IMR-90 (cell line): ENCODE results near the gene CARTPT. TPM values are rescaled to one million over a fixed set of nuclear protein-coding genes. Genes with fewer than 3 reads are reported as not detected.

Experiments used
- ATAC-seq: fragments of 200-7000 bp; cut with Tn5 transposase; 2 replicates; pipeline ENCODE4 v1.9.1; 2020; ENCODE audit warnings: low read depth, mild to moderate bottlenecking, moderate library complexity
- BruUV-seq: library from RNA; stranded (reverse); fragments of 400-500 nt; replicated peaks from 2 replicates; lab custom pipeline; 2021; lab: Mats Ljungman, UMichigan
- CTCF ChIA-PET: fragments of 300-600 bp; formaldehyde crosslinking; extraction: SDS; loops from one replicate; lab custom pipeline; 2021; ENCODE audit warnings: antibody characterized with exemption; lab: Yijun Ruan, JAX
- POLR2A ChIA-PET: fragments of 300-600 bp; sonication (Branson Sonifier 250); formaldehyde crosslinking; loops from one replicate; lab custom pipeline; 2022; ENCODE audit warnings: antibody characterized with exemption; ENCODE audit not compliant: unreplicated experiment; lab: Charles Lee
- DNase-seq: peaks from one replicate; pipeline ENCODE4 v3.0.0; 2013
- H2AFZ ChIP-seq: replicated peaks from 2 replicates; pipeline ENCODE3; 2013; ENCODE audit warnings: low read length, mild to moderate bottlenecking; ENCODE audit not compliant: poor library complexity
- H2AK5ac ChIP-seq: 2 replicates; pipeline ENCODE4 v1.6.1; 2013; ENCODE audit warnings: low read depth, low read length, inconsistent platforms
- H2AK9ac ChIP-seq: replicated peaks from 2 replicates; pipeline ENCODE3; 2013; ENCODE audit warnings: mild to moderate bottlenecking, low read depth, low read length, moderate library complexity; ENCODE audit not compliant: poor library complexity
- H2BK120ac ChIP-seq: 2 replicates; pipeline ENCODE4 v1.6.1; 2013; ENCODE audit warnings: low read depth, low read length, inconsistent platforms
- H2BK15ac ChIP-seq: 3 replicates; pipeline ENCODE4 v1.6.1; 2013; ENCODE audit warnings: low read depth, low read length, inconsistent platforms
- H2BK20ac ChIP-seq: 2 replicates; pipeline ENCODE4 v1.6.1; 2013; ENCODE audit warnings: low read depth, mild to moderate bottlenecking, inconsistent platforms, low read length, moderate library complexity
- H2BK5ac ChIP-seq: 2 replicates; pipeline ENCODE4 v1.6.1; 2013; ENCODE audit warnings: mild to moderate bottlenecking, low read depth, low read length, inconsistent platforms; ENCODE audit not compliant: poor library complexity, severe bottlenecking
- H3K14ac ChIP-seq: replicated peaks from 2 replicates; pipeline ENCODE4 v1.6.1; 2013; ENCODE audit warnings: low read depth, low read length, inconsistent platforms
- H3K18ac ChIP-seq: 2 replicates; pipeline ENCODE4 v1.6.1; 2013; ENCODE audit warnings: low read depth, low read length, control low read depth
- H3K23ac ChIP-seq: 2 replicates; pipeline ENCODE4 v1.6.1; 2013; ENCODE audit warnings: low read depth, low read length, inconsistent platforms
- H3K27ac ChIP-seq: 2 replicates; pipeline ENCODE4 v1.5.1; 2013; ENCODE audit warnings: mild to moderate bottlenecking, control low read depth, low read length; ENCODE audit not compliant: insufficient read depth
- H3K27me3 ChIP-seq: 2 replicates; pipeline ENCODE4 v1.6.1; 2013; ENCODE audit warnings: low read length; ENCODE audit not compliant: control insufficient read depth, insufficient read depth
- H3K36me3 ChIP-seq: 2 replicates; pipeline ENCODE4 v1.6.1; 2013; ENCODE audit warnings: low read length, mixed read lengths; ENCODE audit not compliant: control insufficient read depth, insufficient read depth
- H3K4ac ChIP-seq: 2 replicates; pipeline ENCODE4 v1.6.1; 2013; ENCODE audit warnings: low read depth, low read length, inconsistent platforms
- H3K4me1 ChIP-seq: 2 replicates; pipeline ENCODE4 v1.6.1; 2013; ENCODE audit warnings: low read length, mixed read lengths; ENCODE audit not compliant: control insufficient read depth, insufficient read depth
- H3K4me2 ChIP-seq: 2 replicates; pipeline ENCODE4 v1.6.1; 2013; ENCODE audit warnings: low read depth, mild to moderate bottlenecking, control low read depth, low read length, moderate library complexity
- H3K4me3 ChIP-seq: 2 replicates; pipeline ENCODE4 v1.5.1; 2013; ENCODE audit warnings: low read depth, mild to moderate bottlenecking, control low read depth, low read length, moderate library complexity; ENCODE audit not compliant: insufficient read depth
- H3K56ac ChIP-seq: 2 replicates; pipeline ENCODE4 v1.6.1; 2013; ENCODE audit warnings: low read length, inconsistent platforms; ENCODE audit not compliant: insufficient read depth; ENCODE audit errors: extremely low read depth
- H3K79me1 ChIP-seq, 2 experiments: 2 replicates each; pipeline ENCODE4 v1.6.1; 2013; ENCODE audit warnings: low read length in 2 of 2, inconsistent platforms in 1 of 2, low read depth in 1 of 2
- H3K9ac ChIP-seq: 2 replicates; pipeline ENCODE4 v1.6.1; 2013; ENCODE audit warnings: low read depth, low read length, control low read depth
- H3K9me1 ChIP-seq: 2 replicates; pipeline ENCODE4 v1.6.1; 2013; ENCODE audit warnings: low read length, inconsistent platforms; ENCODE audit not compliant: insufficient read depth
- H3K9me3 ChIP-seq: 2 replicates; pipeline ENCODE4 v1.6.1; 2013; ENCODE audit warnings: low read length; ENCODE audit not compliant: control insufficient read depth, insufficient read depth
- H4K20me1 ChIP-seq: 2 replicates; pipeline ENCODE4 v1.6.1; 2013; ENCODE audit warnings: low read length, inconsistent platforms; ENCODE audit not compliant: insufficient read depth
- H4K5ac ChIP-seq: 2 replicates; pipeline ENCODE4 v1.6.1; 2013; ENCODE audit warnings: mild to moderate bottlenecking, low read depth, low read length, control low read depth
- H4K8ac ChIP-seq, 2 experiments: 2 replicates each; pipeline ENCODE4 v1.6.1; 2013; ENCODE audit warnings: low read depth in 2 of 2, low read length in 2 of 2, control low read depth in 1 of 2, inconsistent platforms in 1 of 2
- H4K91ac ChIP-seq: 2 replicates; pipeline ENCODE4 v1.6.1; 2013; ENCODE audit warnings: low read depth, low read length, inconsistent platforms; ENCODE audit not compliant: insufficient read depth
- MAFK ChIP-seq: IDR thresholded peaks from 2 replicates; pipeline ENCODE4 v1.6.1; 2012; ENCODE audit warnings: low read depth, low read length, improper control_type of control experiment
- MAZ ChIP-seq: IDR thresholded peaks from 2 replicates; pipeline ENCODE4 v1.6.1; 2012; ENCODE audit warnings: low read depth, mild to moderate bottlenecking, low read length, improper control_type of control experiment, moderate library complexity, borderline replicate concordance
- POLR2A ChIP-seq: IDR thresholded peaks from 2 replicates; pipeline ENCODE4 v1.6.1; 2012; ENCODE audit warnings: mild to moderate bottlenecking, low read depth, low read length
- RAD21 ChIP-seq: IDR thresholded peaks from 2 replicates; pipeline ENCODE4 v1.6.1; 2012; ENCODE audit warnings: low read length, improper control_type of control experiment
- RFX5 ChIP-seq: IDR thresholded peaks from 2 replicates; pipeline ENCODE4 v1.8.0; 2012; ENCODE audit warnings: low read depth, mild to moderate bottlenecking, low read length, moderate library complexity
- WGBS, 2 experiments: methylation state at CpG; one replicate each; pipeline versions ENCODE4 v1.1.5 to v1.1.7; 2013; ENCODE audit warnings: missing lambda C conversion rate in 2 of 2; ENCODE audit not compliant: insufficient read length in 1 of 2; ENCODE audit errors: extremely low coverage in 2 of 2; 5-methylcytosine and 5-hydroxymethylcytosine counted together
- dilution Hi-C: fragments of 300-500 bp; cut with HindIII; formaldehyde crosslinking; loops from one replicate; pipeline ENCODE4 v1.14.3; 2018; ENCODE audit warnings: low sequenced_read_pairs; ENCODE audit not compliant: unreplicated experiment
- in situ Hi-C: fragments of 300-500 bp; cut with MboI; formaldehyde crosslinking; loops from 3 replicates; pipeline ENCODE4 v1.14.3; 2019; ENCODE audit warnings: low sequenced_read_pairs, inconsistent platforms, mixed read lengths
- intact Hi-C: fragments of 100-400 bp; cut with micrococcal nuclease; formaldehyde crosslinking; loops from 2 replicates; pipeline ENCODE4 v1.10.0; 2022
- polyA plus RNA-seq, 3 experiments: library from polyadenylated mRNA; depleted of rRNA; stranded (reverse); fragments of >200 nt; gene quantifications; 2 replicates each; pipeline ENCODE4 v1.2.3, GENCODE V29; 2012; ENCODE audit warnings: low replicate concordance in 1 of 3
- total RNA-seq: library from RNA; depleted of rRNA; stranded (reverse); fragments of >200 nt; gene quantifications from 2 replicates; pipeline ENCODE4 v1.2.3, GENCODE V29; 2012
- TF ChIP-seq, protein P1 (sequence below): conservative IDR thresholded peaks from 2 replicates; pipeline ENCODE4 v1.5.1; 2012; ENCODE audit warnings: mild to moderate bottlenecking, low read depth, low read length, improper control_type of control experiment

The CARTPT gene
- total and polyA plus RNA-seq, 2 of the 4 experiments (the other 2 are of a cell fraction) = not detected

DNA sequence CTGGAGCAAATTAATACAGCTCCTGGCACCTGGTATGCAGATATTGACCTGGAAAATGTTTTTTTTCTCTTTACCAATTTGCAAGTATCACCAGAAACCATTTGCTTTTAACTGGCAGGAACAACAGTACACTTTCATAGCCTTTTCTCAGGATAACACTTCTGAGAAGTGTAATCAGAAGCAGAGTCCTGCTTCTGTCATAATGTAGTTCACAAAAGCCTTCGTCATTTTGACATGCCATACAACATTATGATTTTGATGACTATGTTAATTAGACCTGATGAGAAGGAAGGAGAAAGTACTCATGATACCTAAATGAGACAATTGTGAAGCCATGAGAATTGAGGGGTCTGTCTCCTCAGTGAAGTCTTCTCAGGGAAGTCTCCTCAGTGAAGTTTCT is 41.1 kb upstream of the CARTPT start:
- BruUV-seq = no TSS peak
- Histone ChIP-seq H3K36me3 (no peaks in the 10 kb centered on the region), H3K14ac (no peak overlapping the region), H3K79me1 (no peaks in the 10 kb centered on the region), H2AK9ac (no peak overlapping the region), H4K20me1 (no peaks in the 10 kb centered on the region), H3K9me3 (no peaks in the 10 kb centered on the region), H3K4me3 (no peak overlapping the region), H3K4ac (no peak overlapping the region), H2AFZ (no peak overlapping the region), H3K56ac (no peak overlapping the region), H2BK5ac (no peak overlapping the region), H3K4me2 (no peak overlapping the region), H2AK5ac (no peak overlapping the region), H3K9me1 (no peaks in the 10 kb centered on the region), H3K9ac (no peak overlapping the region), H4K5ac (no peak overlapping the region), H3K27me3 (peaks cover 17% of the 10 kb centered on the region), H4K91ac (no peak overlapping the region), H3K18ac (no peak overlapping the region), H3K4me1 (no peaks in the 10 kb centered on the region), H3K23ac (no peak overlapping the region), H4K8ac (no peak overlapping the region), H2BK20ac (no peak overlapping the region), H3K27ac (no peak overlapping the region), H2BK120ac (no peak overlapping the region), H2BK15ac (no peak overlapping the region)
- CTCF ChIA-PET = no interaction called here
- no CpG with 5 or more reads among the region's 1 CpG for WGBS, 2 experiments
- dilution Hi-C loops (no loop called here), intact Hi-C loops (loop anchor here (5.0 kb wide), 1 partner anchor 39 kb away; the partner anchor contains the start of gene CARTPT), in situ Hi-C loops (no loop called here)
- POLR2A ChIA-PET = no interaction called here
- no peak for TF ChIP-seq RAD21
- no peak for TF ChIP-seq MAFK
- TF ChIP-seq RFX5 = no peak
- TF ChIP-seq, protein P1, sequence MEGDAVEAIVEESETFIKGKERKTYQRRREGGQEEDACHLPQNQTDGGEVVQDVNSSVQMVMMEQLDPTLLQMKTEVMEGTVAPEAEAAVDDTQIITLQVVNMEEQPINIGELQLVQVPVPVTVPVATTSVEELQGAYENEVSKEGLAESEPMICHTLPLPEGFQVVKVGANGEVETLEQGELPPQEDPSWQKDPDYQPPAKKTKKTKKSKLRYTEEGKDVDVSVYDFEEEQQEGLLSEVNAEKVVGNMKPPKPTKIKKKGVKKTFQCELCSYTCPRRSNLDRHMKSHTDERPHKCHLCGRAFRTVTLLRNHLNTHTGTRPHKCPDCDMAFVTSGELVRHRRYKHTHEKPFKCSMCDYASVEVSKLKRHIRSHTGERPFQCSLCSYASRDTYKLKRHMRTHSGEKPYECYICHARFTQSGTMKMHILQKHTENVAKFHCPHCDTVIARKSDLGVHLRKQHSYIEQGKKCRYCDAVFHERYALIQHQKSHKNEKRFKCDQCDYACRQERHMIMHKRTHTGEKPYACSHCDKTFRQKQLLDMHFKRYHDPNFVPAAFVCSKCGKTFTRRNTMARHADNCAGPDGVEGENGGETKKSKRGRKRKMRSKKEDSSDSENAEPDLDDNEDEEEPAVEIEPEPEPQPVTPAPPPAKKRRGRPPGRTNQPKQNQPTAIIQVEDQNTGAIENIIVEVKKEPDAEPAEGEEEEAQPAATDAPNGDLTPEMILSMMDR = no peak
- TF ChIP-seq POLR2A = no peak
- TF ChIP-seq MAZ = no peak
- DNase-seq (no peak), ATAC-seq (no peak)
